Mesothelial cell of epicardium (in vitro differentiated cells): ENCODE measurements around the gene NRF1. TPM values are rescaled to one million over a fixed set of nuclear protein-coding genes. Genes with fewer than 3 reads are reported as not detected.
"Not testable (repeated sequence)": the region's sequence is repeated elsewhere in the genome, so short reads cannot be mapped to it uniquely, and the experiment has no call there.

Experiments used
- DNase-seq, 2 experiments: peaks; one replicate each; pipeline ENCODE4 v3.0.0; 2021; ENCODE audit warnings: low spot score in 2 of 2; ENCODE audit not compliant: unreplicated experiment in 2 of 2
- H3K27ac Mint-ChIP-seq: 2 replicates; pipeline ENCODE4 v1.8.0; 2021; ENCODE audit warnings: mixed read lengths
- H3K27me3 Mint-ChIP-seq: 2 replicates; pipeline ENCODE4 v1.8.0; 2021; ENCODE audit warnings: low read depth, mixed read lengths
- H3K36me3 Mint-ChIP-seq: 2 replicates; pipeline ENCODE4 v1.8.0; 2021; ENCODE audit warnings: mixed read lengths
- H3K4me1 Mint-ChIP-seq: 2 replicates; pipeline ENCODE4 v1.8.0; 2021; ENCODE audit warnings: mixed read lengths
- H3K4me3 Mint-ChIP-seq: 2 replicates; pipeline ENCODE4 v1.8.0; 2021; ENCODE audit warnings: mild to moderate bottlenecking, moderate library complexity, mixed read lengths
- H3K9me3 Mint-ChIP-seq: 2 replicates; pipeline ENCODE4 v1.8.0; 2021; ENCODE audit warnings: mixed read lengths
- CTCF ChIP-seq: fragments of 200-600 bp; sonication (generic); IDR thresholded peaks from one replicate; pipeline ENCODE4 v1.5.0; 2021; ENCODE audit warnings: antibody characterized with exemption; ENCODE audit not compliant: unreplicated experiment
- total RNA-seq: library from RNA; stranded (reverse); gene quantifications from 3 replicates; pipeline ENCODE4 v1.2.1, GENCODE V29; 2021

The NRF1 gene
- total RNA-seq, 1 donor from 2014 or later: 26.3 TPM

GRCh38 chr7:129671266-129671665, 59.7 kb downstream of the NRF1 start:
- TF ChIP-seq CTCF: no peak
- Mint-ChIP-seq H3K4me1 (no peaks in the 10 kb centered on the region), H3K36me3 (peaks cover 25% of the 10 kb centered on the region), H3K27ac (no peak overlapping the region), H3K27me3 (no peaks in the 10 kb centered on the region), H3K9me3 (peaks cover 17% of the 10 kb centered on the region), H3K4me3 (no peak overlapping the region)
- no peak for DNase-seq

GRCh38 chr7:129674475-129674874, 63.0 kb downstream of the NRF1 start:
- H3K36me3 Mint-ChIP-seq: peaks cover 44% of the 10 kb centered on the region
- not testable (repeated sequence) for H3K4me3 Mint-ChIP-seq, H3K27me3 Mint-ChIP-seq, DNase-seq, H3K27ac Mint-ChIP-seq, H3K4me1 Mint-ChIP-seq
- H3K9me3 Mint-ChIP-seq: peaks cover 19% of the 10 kb centered on the region

- no peaks in the 10 kb centered on the region for H3K4me1 Mint-ChIP-seq
- DNase-seq: no peak
- peaks cover 23% of the 10 kb centered on the region for H3K9me3 Mint-ChIP-seq
- TF ChIP-seq CTCF: no peak
- H3K4me3 Mint-ChIP-seq: no peak overlapping the region
- no peak overlapping the region for H3K27ac Mint-ChIP-seq
- H3K27me3 Mint-ChIP-seq: no peaks in the 10 kb centered on the region
- peaks cover 49% of the 10 kb centered on the region for H3K36me3 Mint-ChIP-seq
Measured at GRCh38 chr7:129675521-129675920, 64.0 kb downstream of the NRF1 start.

- TF ChIP-seq CTCF: no peak
- peaks cover 50% of the 10 kb centered on the region for H3K36me3 Mint-ChIP-seq
- no peaks in the 10 kb centered on the region for H3K4me1 Mint-ChIP-seq
- no peak overlapping the region for H3K4me3 Mint-ChIP-seq
- H3K9me3 Mint-ChIP-seq: peaks cover 24% of the 10 kb centered on the region
- no peak overlapping the region for H3K27ac Mint-ChIP-seq
- no peak for DNase-seq
- H3K27me3 Mint-ChIP-seq: no peaks in the 10 kb centered on the region
Measured at GRCh38 chr7:129676017-129676897, 64.7 kb downstream of the NRF1 start.

GRCh38 chr7:129677796-129678195, 66.3 kb downstream of the NRF1 start:
- Mint-ChIP-seq H3K4me3 (no peak overlapping the region), H3K36me3 (peaks cover 50% of the 10 kb centered on the region), H3K27ac (no peak overlapping the region), H3K4me1 (no peaks in the 10 kb centered on the region), H3K27me3 (no peaks in the 10 kb centered on the region), H3K9me3 (peaks cover 24% of the 10 kb centered on the region)
- no peak for TF ChIP-seq CTCF
- DNase-seq: no peak

- H3K27ac Mint-ChIP-seq: peak overlapping the region; percentile 67
- H3K9me3 Mint-ChIP-seq: peaks cover 24% of the 10 kb centered on the region
- DNase-seq: no peak
- no peaks in the 10 kb centered on the region for H3K4me1 Mint-ChIP-seq
- no peak for TF ChIP-seq CTCF
- H3K36me3 Mint-ChIP-seq: peaks cover 50% of the 10 kb centered on the region
- no peak overlapping the region for H3K4me3 Mint-ChIP-seq
- no peaks in the 10 kb centered on the region for H3K27me3 Mint-ChIP-seq
Measured at GRCh38 chr7:129678606-129679005, 67.1 kb downstream of the NRF1 start.
